Stimulated activated naive CD8-positive, alpha-beta T cell treated with anti-CD3 and anti-CD28 coated beads, Interleukin-15, Interleukin-2, amounts not matched to agents 100 U/mL and 50 U/mL, for 24 hours (primary cell): ENCODE measurements around the gene RAB12.
"Not testable (repeated sequence)": the region's sequence is repeated elsewhere in the genome, so short reads cannot be mapped to it uniquely, and the experiment has no call there.

ENCODE experiments used
- ATAC-seq: fragments of 150-1000 bp; cut with Tn5 transposase; one replicate; pipeline ENCODE4 v1.10.0; 2021
- DNase-seq: peaks from one replicate; pipeline ENCODE4 v3.0.0; 2021

The RAB12 gene

GRCh38 chr18:8651478-8652261 is 42.4 kb downstream of the RAB12 start:
- DNase-seq, ATAC-seq: not testable (repeated sequence)

GRCh38 chr18:8654503-8655451 is 45.5 kb downstream of the RAB12 start:
- no peak for ATAC-seq
- no peak for DNase-seq

- DNase-seq, result no peak
- no peak for ATAC-seq
Observed at GRCh38 chr18:8656232-8656631, 47.0 kb downstream of the RAB12 start.

- no peak for DNase-seq
- ATAC-seq, result no peak
Observed at GRCh38 chr18:8657050-8657820, 48.0 kb downstream of the RAB12 start.

GRCh38 chr18:8657873-8658470 is 48.7 kb downstream of the RAB12 start:
- DNase-seq (no peak), ATAC-seq (no peak)

GRCh38 chr18:8658858-8659485 is 49.7 kb downstream of the RAB12 start:
- no peak for ATAC-seq
- no peak for DNase-seq

- ATAC-seq, result no peak
Observed at GRCh38 chr18:8659609-8660242, 50.5 kb downstream of the RAB12 start.

GRCh38 chr18:8660316-8660715 is 51.1 kb downstream of the RAB12 start:
- ATAC-seq, result no peak

More at GRCh38 chr18:8659609-8660242, 50.5 kb downstream of the RAB12 start:
- DNase-seq, result no peak

GRCh38 chr18:8661754-8662559 is 52.7 kb downstream of the RAB12 start:
- no peak for ATAC-seq
- no peak for DNase-seq

More at GRCh38 chr18:8660316-8660715, 51.1 kb downstream of the RAB12 start:
- no peak for DNase-seq

GRCh38 chr18:8662560-8663255 is 53.5 kb downstream of the RAB12 start:
- no peak for ATAC-seq
- no peak for DNase-seq

GRCh38 chr18:8667846-8668245 is 58.6 kb downstream of the RAB12 start:
- no peak for ATAC-seq
- DNase-seq, result no peak

- DNase-seq (no peak), ATAC-seq (no peak)
Observed at GRCh38 chr18:8668381-8668780, 59.1 kb downstream of the RAB12 start.

GRCh38 chr18:8669571-8669970 is 60.3 kb downstream of the RAB12 start:
- no peak for ATAC-seq
- no peak for DNase-seq

GRCh38 chr18:8673256-8674209 is 64.3 kb downstream of the RAB12 start:
- no peak for ATAC-seq
- DNase-seq, result no peak

GRCh38 chr18:8675057-8675456 is 65.8 kb downstream of the RAB12 start:
- ATAC-seq (no peak), DNase-seq (no peak)

- no peak for ATAC-seq
- DNase-seq, result no peak
Observed at GRCh38 chr18:8681196-8681595, 72.0 kb downstream of the RAB12 start.

- ATAC-seq (no peak), DNase-seq (no peak)
Observed at GRCh38 chr18:8684577-8684976, 75.3 kb downstream of the RAB12 start.
